Iris pigment epithelial cell (primary cell): ENCODE data around the gene EPHA7.

Source experiments
- DNase-seq: peaks from one replicate; pipeline ENCODE4 v3.0.0-alpha.2; 2011; ENCODE audit warnings: low read depth

The EPHA7 gene

GRCh38 chr6:93393554-93394074, 25.7 kb downstream of the EPHA7 start:
- no peak for DNase-seq

- no peak for DNase-seq
These were observed 26.6 kb downstream of the EPHA7 start for GRCh38 chr6:93392797-93393196.

GRCh38 chr6:93391965-93392364, 27.4 kb downstream of the EPHA7 start:
- DNase-seq: no peak

GRCh38 chr6:93389192-93389591, 30.2 kb downstream of the EPHA7 start:
- DNase-seq: no peak

GRCh38 chr6:93388070-93388469, 31.3 kb downstream of the EPHA7 start:
- no peak for DNase-seq

GRCh38 chr6:93376026-93376540, 43.3 kb downstream of the EPHA7 start:
- DNase-seq: no peak

- DNase-seq: no peak
These were observed 45.9 kb downstream of the EPHA7 start for GRCh38 chr6:93373445-93373844.

- DNase-seq: no peak
These were observed 47.6 kb downstream of the EPHA7 start for GRCh38 chr6:93371756-93372155.

GRCh38 chr6:93369586-93370134, 49.7 kb downstream of the EPHA7 start:
- DNase-seq: no peak

GRCh38 chr6:93366506-93366905, 52.9 kb downstream of the EPHA7 start:
- no peak for DNase-seq

- no peak for DNase-seq
These were observed 53.9 kb downstream of the EPHA7 start for GRCh38 chr6:93365445-93365844.

GRCh38 chr6:93358435-93358834, 60.9 kb downstream of the EPHA7 start:
- DNase-seq: no peak

- DNase-seq: no peak
These were observed 66.8 kb downstream of the EPHA7 start for GRCh38 chr6:93352604-93353003.

- DNase-seq: no peak
These were observed 68.1 kb downstream of the EPHA7 start for GRCh38 chr6:93351222-93351621.

- DNase-seq: no peak
These were observed 68.6 kb downstream of the EPHA7 start for GRCh38 chr6:93350774-93351173.

- no peak for DNase-seq
These were observed 75.0 kb downstream of the EPHA7 start for GRCh38 chr6:93344333-93344835.

GRCh38 chr6:93343476-93343875, 75.9 kb downstream of the EPHA7 start:
- DNase-seq: no peak

GRCh38 chr6:93341900-93342613, 77.3 kb downstream of the EPHA7 start:
- DNase-seq: no peak

- DNase-seq: no peak
These were observed 81.5 kb downstream of the EPHA7 start for GRCh38 chr6:93337772-93338394.

GRCh38 chr6:93337014-93337413, 82.3 kb downstream of the EPHA7 start:
- no peak for DNase-seq

GRCh38 chr6:93329301-93330000, 89.9 kb downstream of the EPHA7 start:
- DNase-seq: no peak

GRCh38 chr6:93327857-93328256, 91.5 kb downstream of the EPHA7 start:
- no peak for DNase-seq
